GM12878 (cell line): ENCODE results near the gene KDM4C.

Experiments
- EZH2 ChIP-seq: IDR thresholded peaks from 2 replicates; pipeline ENCODE4 v1.6.1; 2012; ENCODE audit warnings: low read depth, mild to moderate bottlenecking, control low read depth, inconsistent platforms, low read length, borderline replicate concordance; ENCODE audit not compliant: control insufficient read depth
- LARP7 ChIP-seq: fragments of 450-650 bp; IDR thresholded peaks from 2 replicates; pipeline ENCODE4 v1.6.1; 2017; ENCODE audit warnings: mild to moderate bottlenecking
- MEF2B ChIP-seq: fragments of 450-650 bp; IDR thresholded peaks from 2 replicates; pipeline ENCODE4 v1.6.1; 2018; ENCODE audit warnings: mild to moderate bottlenecking, moderate library complexity; ENCODE audit not compliant: partially characterized antibody, poor library complexity, severe bottlenecking
- MTA3 ChIP-seq: IDR thresholded peaks from 2 replicates; pipeline ENCODE4 v1.6.1; 2012; ENCODE audit warnings: low read length, inconsistent platforms, borderline replicate concordance
- MYC ChIP-seq: IDR thresholded peaks from 2 replicates; pipeline ENCODE4 v1.6.1; 2011; ENCODE audit warnings: mild to moderate bottlenecking, low read length, moderate library complexity, inconsistent platforms; ENCODE audit not compliant: insufficient read depth, insufficient replicate concordance, insufficient read length, severe bottlenecking
- TF ChIP-seq, protein P1 (sequence below), 3 experiments: IDR thresholded peaks in 2 of 3; conservative IDR thresholded peaks in 1 of 3; 2 replicates each; pipeline ENCODE4 v1.5.1; 2011; ENCODE audit warnings: low read depth in 3 of 3, low read length in 3 of 3, mild to moderate bottlenecking in 3 of 3, control low read depth in 2 of 3, moderate library complexity in 2 of 3, inconsistent platforms in 1 of 3, mixed read lengths in 1 of 3; ENCODE audit not compliant: control insufficient read depth in 2 of 3, insufficient read depth in 1 of 3; ENCODE audit errors: extremely low read depth in 1 of 3

GRCh38 chr9:6975198-6975597, 217.4 kb downstream of the KDM4C start:
- TF ChIP-seq EZH2 (no peak), MYC (no peak), MTA3 (no peak), LARP7 (no peak), MEF2B (no peak)
- TF ChIP-seq, protein P1, sequence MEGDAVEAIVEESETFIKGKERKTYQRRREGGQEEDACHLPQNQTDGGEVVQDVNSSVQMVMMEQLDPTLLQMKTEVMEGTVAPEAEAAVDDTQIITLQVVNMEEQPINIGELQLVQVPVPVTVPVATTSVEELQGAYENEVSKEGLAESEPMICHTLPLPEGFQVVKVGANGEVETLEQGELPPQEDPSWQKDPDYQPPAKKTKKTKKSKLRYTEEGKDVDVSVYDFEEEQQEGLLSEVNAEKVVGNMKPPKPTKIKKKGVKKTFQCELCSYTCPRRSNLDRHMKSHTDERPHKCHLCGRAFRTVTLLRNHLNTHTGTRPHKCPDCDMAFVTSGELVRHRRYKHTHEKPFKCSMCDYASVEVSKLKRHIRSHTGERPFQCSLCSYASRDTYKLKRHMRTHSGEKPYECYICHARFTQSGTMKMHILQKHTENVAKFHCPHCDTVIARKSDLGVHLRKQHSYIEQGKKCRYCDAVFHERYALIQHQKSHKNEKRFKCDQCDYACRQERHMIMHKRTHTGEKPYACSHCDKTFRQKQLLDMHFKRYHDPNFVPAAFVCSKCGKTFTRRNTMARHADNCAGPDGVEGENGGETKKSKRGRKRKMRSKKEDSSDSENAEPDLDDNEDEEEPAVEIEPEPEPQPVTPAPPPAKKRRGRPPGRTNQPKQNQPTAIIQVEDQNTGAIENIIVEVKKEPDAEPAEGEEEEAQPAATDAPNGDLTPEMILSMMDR (IDR thresholded peaks at IDR 0.05 in 2 of 3, conservative IDR thresholded peaks at IDR 0.05 in 1 of 3; ENCODE audit: control insufficient read depth in 2 of 3, extremely low read depth in 1 of 3, insufficient read depth in 1 of 3, low read depth in 3 of 3, low read length in 3 of 3) = no peak
